Vagina (tissue), 2 donors: ENCODE results near the gene AMBRA1.

Source experiments
- POLR2A ChIP-seq, 2 donors: fragments of 450-650 bp; IDR thresholded peaks; one replicate each; pipeline ENCODE4 v1.6.1; 2017; ENCODE audit warnings: antibody characterized with exemption in 2 of 2, mild to moderate bottlenecking in 2 of 2, moderate library complexity in 2 of 2
- TF ChIP-seq, protein P1 (sequence below), 3 experiments: fragments of 450-650 bp in 2 of 3; fragments of 200-600 bp in 1 of 3; sonication (generic) in 1 of 3; IDR thresholded peaks; one replicate each; pipeline ENCODE4 v1.5.1; 2017 to 2019; ENCODE audit warnings: antibody characterized with exemption in 3 of 3, mild to moderate bottlenecking in 2 of 3, moderate library complexity in 2 of 3

GRCh38 chr11:46493791-46494190, 100.0 kb downstream of the AMBRA1 start:
- TF ChIP-seq, protein P1, sequence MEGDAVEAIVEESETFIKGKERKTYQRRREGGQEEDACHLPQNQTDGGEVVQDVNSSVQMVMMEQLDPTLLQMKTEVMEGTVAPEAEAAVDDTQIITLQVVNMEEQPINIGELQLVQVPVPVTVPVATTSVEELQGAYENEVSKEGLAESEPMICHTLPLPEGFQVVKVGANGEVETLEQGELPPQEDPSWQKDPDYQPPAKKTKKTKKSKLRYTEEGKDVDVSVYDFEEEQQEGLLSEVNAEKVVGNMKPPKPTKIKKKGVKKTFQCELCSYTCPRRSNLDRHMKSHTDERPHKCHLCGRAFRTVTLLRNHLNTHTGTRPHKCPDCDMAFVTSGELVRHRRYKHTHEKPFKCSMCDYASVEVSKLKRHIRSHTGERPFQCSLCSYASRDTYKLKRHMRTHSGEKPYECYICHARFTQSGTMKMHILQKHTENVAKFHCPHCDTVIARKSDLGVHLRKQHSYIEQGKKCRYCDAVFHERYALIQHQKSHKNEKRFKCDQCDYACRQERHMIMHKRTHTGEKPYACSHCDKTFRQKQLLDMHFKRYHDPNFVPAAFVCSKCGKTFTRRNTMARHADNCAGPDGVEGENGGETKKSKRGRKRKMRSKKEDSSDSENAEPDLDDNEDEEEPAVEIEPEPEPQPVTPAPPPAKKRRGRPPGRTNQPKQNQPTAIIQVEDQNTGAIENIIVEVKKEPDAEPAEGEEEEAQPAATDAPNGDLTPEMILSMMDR (IDR thresholded peaks at IDR 0.05) = no peak
- no peak for TF ChIP-seq POLR2A (IDR thresholded peaks at IDR 0.05)
